Panc1 (cell line): ENCODE results near the gene TMCC1. TPM values are rescaled to one million over a fixed set of nuclear protein-coding genes. Genes with fewer than 3 reads are reported as not detected.

ENCODE experiments used
- ATAC-seq: fragments of 200-7000 bp; cut with Tn5 transposase; 2 replicates; pipeline ENCODE4 v1.9.1; 2020; ENCODE audit warnings: mild to moderate bottlenecking, moderate library complexity
- BruUV-seq: library from RNA; stranded (reverse); fragments of 400-500 nt; replicated peaks from 2 replicates; lab custom pipeline; 2021; lab: Mats Ljungman, UMichigan
- CTCF ChIA-PET: fragments of 300-600 bp; sonication (Branson Sonifier 250); formaldehyde crosslinking; loops from one replicate; lab custom pipeline; 2022; ENCODE audit warnings: antibody characterized with exemption; lab: Charles Lee
- POLR2A ChIA-PET: fragments of 300-600 bp; sonication (Branson Sonifier 250); formaldehyde crosslinking; loops from one replicate; lab custom pipeline; 2022; ENCODE audit warnings: antibody characterized with exemption; lab: Charles Lee
- DNase-seq: peaks from one replicate; pipeline ENCODE4 v3.0.0-alpha.2; 2010; ENCODE audit warnings: low read depth, low spot score
- H3K27ac ChIP-seq: 2 replicates; pipeline ENCODE4 v1.5.1; 2011; ENCODE audit warnings: mild to moderate bottlenecking, low read length, inconsistent platforms
- H3K27me3 ChIP-seq: fragments of 200-500 bp; sonication (Bioruptor generic); 2 replicates; pipeline ENCODE4 v1.6.0; 2014; ENCODE audit warnings: low read length, inconsistent platforms; ENCODE audit not compliant: control insufficient read depth, insufficient read depth
- H3K36me3 ChIP-seq: fragments of 200-500 bp; sonication (Bioruptor generic); 2 replicates; pipeline ENCODE4 v1.5.1; 2014; ENCODE audit warnings: inconsistent platforms, mild to moderate bottlenecking, low read length, moderate library complexity; ENCODE audit not compliant: control insufficient read depth, insufficient read depth
- H3K4me1 ChIP-seq: 2 replicates; pipeline ENCODE4 v1.5.1; 2011; ENCODE audit warnings: inconsistent platforms, mild to moderate bottlenecking, low read length, moderate library complexity; ENCODE audit not compliant: control insufficient read depth, insufficient read depth
- H3K4me3 ChIP-seq, 2 experiments: 2 replicates each; pipeline ENCODE4 v1.5.1; 2011 to 2012; ENCODE audit warnings: low read depth in 2 of 2, low read length in 2 of 2, mild to moderate bottlenecking in 2 of 2, inconsistent platforms in 1 of 2, moderate library complexity in 1 of 2
- H3K9me3 ChIP-seq: fragments of 200-500 bp; sonication (Bioruptor generic); 2 replicates; pipeline ENCODE4 v1.5.1; 2014; ENCODE audit warnings: low read depth, mild to moderate bottlenecking, inconsistent platforms, low read length, moderate library complexity; ENCODE audit not compliant: control insufficient read depth, insufficient read depth
- POLR2AphosphoS5 ChIP-seq: IDR thresholded peaks from 2 replicates; pipeline ENCODE4 v1.6.1; 2012; ENCODE audit warnings: mild to moderate bottlenecking, low read depth, low read length, moderate library complexity
- REST ChIP-seq, 2 experiments: IDR thresholded peaks; 2 replicates each; pipeline ENCODE4 v1.6.1; 2011 to 2012; ENCODE audit warnings: low read depth in 2 of 2, control low read depth in 1 of 2, low read length in 1 of 2, mild to moderate bottlenecking in 1 of 2, moderate library complexity in 1 of 2; ENCODE audit not compliant: insufficient read depth in 1 of 2
- SIN3A ChIP-seq: IDR thresholded peaks from 2 replicates; pipeline ENCODE4 v1.6.1; 2012; ENCODE audit warnings: low read depth, mild to moderate bottlenecking, low read length, moderate library complexity, borderline replicate concordance; ENCODE audit not compliant: insufficient read depth
- TCF7L2 ChIP-seq: IDR thresholded peaks from 2 replicates; pipeline ENCODE4 v1.6.1; 2011; ENCODE audit warnings: mild to moderate bottlenecking, low read depth, low read length, inconsistent platforms
- in situ Hi-C: cut with HindIII; loops from 2 replicates; pipeline ENCODE4 v1.10.0; 2016; ENCODE audit warnings: low sequenced_read_pairs, low pct_unique_long_range_greater_than_20kb
- intact Hi-C: fragments of 100-400 bp; cut with micrococcal nuclease; formaldehyde crosslinking; loops from one replicate; pipeline ENCODE4 v1.10.0; 2022; ENCODE audit not compliant: unreplicated experiment
- total RNA-seq: library from RNA; stranded (reverse); gene quantifications from one replicate; pipeline ENCODE4 v1.2.1, GENCODE V29; 2021; ENCODE audit not compliant: unreplicated experiment
- TF ChIP-seq, protein P1 (sequence below): fragments of 450-650 bp; IDR thresholded peaks from 2 replicates; pipeline ENCODE4 v1.5.1; 2017; ENCODE audit warnings: mild to moderate bottlenecking

Gene TMCC1
- total RNA-seq, 1 experiment from 2014 or later: 33.2 TPM

DNA sequence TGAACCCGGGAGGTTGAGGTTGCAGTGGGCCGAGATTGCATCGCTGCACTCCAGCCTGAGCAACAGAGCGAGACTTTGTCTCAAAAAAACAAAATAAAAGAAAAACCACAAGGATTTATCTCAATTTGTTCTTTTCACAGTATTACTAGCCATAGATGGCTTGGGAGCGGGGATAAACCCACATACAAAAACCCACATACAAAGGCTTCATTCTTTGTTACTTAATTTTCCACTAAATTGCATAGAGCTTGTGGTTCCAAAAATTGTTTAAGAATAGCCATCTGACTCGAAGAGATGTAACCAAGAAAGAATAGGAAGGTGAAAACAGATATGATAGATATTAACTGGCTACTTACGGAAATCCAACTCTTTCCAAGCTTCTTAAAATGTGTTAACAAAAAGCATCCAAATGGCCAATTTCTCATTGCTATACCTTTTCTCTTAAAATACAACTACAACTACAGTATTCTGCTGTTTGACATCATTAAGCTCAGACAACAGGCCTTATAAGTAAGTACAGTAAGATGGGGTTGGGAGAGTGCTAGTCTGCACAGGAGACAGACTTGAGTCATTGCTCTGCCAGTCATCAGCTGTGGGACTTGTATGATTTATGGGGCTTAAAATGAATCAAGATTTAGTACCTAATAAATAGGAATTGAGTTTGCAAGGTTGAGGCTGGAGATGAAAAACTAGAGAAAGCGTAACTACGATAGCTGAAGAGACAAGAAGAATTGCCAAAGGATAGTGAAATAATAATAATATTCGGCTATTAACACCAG lies 190.4 kb downstream of the TMCC1 start:
- no peak for TF ChIP-seq REST (IDR thresholded peaks at IDR 0.05; ENCODE audit: insufficient read depth in 1 of 2, low read depth in 2 of 2, low read length in 1 of 2)
- no peak for TF ChIP-seq TCF7L2
- TF ChIP-seq SIN3A: no peak
- TF ChIP-seq POLR2AphosphoS5: no peak
- TF ChIP-seq, protein P1, sequence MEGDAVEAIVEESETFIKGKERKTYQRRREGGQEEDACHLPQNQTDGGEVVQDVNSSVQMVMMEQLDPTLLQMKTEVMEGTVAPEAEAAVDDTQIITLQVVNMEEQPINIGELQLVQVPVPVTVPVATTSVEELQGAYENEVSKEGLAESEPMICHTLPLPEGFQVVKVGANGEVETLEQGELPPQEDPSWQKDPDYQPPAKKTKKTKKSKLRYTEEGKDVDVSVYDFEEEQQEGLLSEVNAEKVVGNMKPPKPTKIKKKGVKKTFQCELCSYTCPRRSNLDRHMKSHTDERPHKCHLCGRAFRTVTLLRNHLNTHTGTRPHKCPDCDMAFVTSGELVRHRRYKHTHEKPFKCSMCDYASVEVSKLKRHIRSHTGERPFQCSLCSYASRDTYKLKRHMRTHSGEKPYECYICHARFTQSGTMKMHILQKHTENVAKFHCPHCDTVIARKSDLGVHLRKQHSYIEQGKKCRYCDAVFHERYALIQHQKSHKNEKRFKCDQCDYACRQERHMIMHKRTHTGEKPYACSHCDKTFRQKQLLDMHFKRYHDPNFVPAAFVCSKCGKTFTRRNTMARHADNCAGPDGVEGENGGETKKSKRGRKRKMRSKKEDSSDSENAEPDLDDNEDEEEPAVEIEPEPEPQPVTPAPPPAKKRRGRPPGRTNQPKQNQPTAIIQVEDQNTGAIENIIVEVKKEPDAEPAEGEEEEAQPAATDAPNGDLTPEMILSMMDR: no peak
- Histone ChIP-seq H3K27me3 (no peaks in the 10 kb centered on the region), H3K4me3 (no peak overlapping the region), H3K4me1 (no peaks in the 10 kb centered on the region), H3K9me3 (no peaks in the 10 kb centered on the region), H3K27ac (no peak overlapping the region), H3K36me3 (no peaks in the 10 kb centered on the region)
- in situ Hi-C loops (no loop called here), intact Hi-C loops (no loop called here)
- ATAC-seq: no peak
- no TSS peak for BruUV-seq
- DNase-seq: no peak
- POLR2A ChIA-PET: no interaction called here
- CTCF ChIA-PET: interaction anchor here (0.5 kb wide), 1 partner anchor 123 kb away, joined by 4 read pairs; no protein-coding TSS in a partner anchor

DNA sequence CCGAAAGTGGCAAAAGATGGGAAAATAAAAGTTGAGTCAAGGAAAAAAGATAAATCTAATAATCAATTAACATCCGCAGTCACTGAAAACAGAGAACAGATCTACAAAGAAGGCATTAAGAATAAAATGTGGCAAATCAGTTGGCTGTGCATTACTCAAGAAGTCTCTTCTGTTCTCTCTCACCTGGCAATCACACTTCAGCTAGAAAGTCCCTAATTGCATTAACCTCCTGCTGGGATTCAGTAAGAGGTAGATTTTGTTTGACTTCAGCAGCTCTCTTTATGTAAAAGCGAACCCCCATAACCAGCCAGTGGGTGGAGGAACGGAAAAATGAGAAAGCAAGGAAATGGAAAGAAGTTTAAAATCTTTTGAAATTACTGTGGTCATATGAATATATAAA lies 192.3 kb downstream of the TMCC1 start:
- H3K4me1 ChIP-seq: no peaks in the 10 kb centered on the region
- ATAC-seq (no peak), DNase-seq (no peak)
- intact Hi-C loops: no loop called here
- H3K27me3 ChIP-seq: no peaks in the 10 kb centered on the region
- CTCF ChIA-PET: no interaction called here
- in situ Hi-C loops: no loop called here
- no peak for TF ChIP-seq REST (IDR thresholded peaks at IDR 0.05; ENCODE audit: insufficient read depth in 1 of 2, low read depth in 2 of 2, low read length in 1 of 2)
- BruUV-seq: no TSS peak
- H3K4me3 ChIP-seq: no peak overlapping the region
- no peaks in the 10 kb centered on the region for H3K9me3 ChIP-seq
- POLR2A ChIA-PET: no interaction called here
- H3K27ac ChIP-seq: no peak overlapping the region
- no peaks in the 10 kb centered on the region for H3K36me3 ChIP-seq
